Stimulated activated CD4-positive, alpha-beta T cell treated with anti-CD3 and anti-CD28 coated beads, TNF-alpha, amount 100 ng/mL, for 4 hours (primary cell): ENCODE results near the gene PDZD7.

Experiments
- DNase-seq, 3 experiments: peaks; one replicate each; pipeline ENCODE4 v3.0.0-alpha.2; 2020; ENCODE audit warnings: low read depth in 3 of 3

PDZD7 gene

DNA sequence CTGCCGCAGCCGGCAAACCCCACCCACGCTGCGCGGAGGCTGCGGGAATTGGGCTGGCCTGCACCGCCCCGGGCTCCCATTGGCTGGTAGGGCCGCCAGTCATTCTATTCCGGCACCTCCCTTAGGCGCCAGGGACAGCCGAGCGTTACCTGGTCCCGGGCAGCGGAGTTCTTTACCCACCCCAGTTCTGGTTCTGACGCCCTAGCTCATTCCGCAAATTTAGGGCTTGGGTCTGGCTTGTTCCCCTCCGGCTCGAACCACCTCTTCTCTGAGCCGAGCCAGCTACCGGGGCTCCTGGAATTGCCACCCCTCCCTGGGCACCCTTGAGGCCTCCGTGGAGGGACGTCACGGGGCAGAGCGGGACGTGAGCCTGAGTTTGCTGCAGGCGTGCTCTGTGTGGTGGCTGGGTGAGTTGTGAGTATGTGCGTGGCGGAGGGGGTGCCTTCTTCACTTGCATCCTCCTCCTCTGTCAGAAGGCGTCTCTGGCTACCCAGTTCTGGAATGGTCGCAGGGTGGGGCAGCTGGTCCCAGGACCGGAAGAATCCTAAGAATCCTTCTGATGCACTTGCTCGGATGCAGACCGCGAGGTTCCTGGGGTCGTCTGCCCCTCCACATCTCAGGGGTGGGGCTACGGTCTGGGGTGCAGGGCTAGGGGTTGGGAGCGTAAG lies at the start of gene PDZD7, which contains the start of gene SFXN3:
Gene PDZD7, minus strand, starts transcription at position 2 of the 668 bp plus-strand sequence. CDS start 910 bp downstream, outside the sequence.
Gene SFXN3, plus strand, starts transcription at position 107 of the 668 bp plus-strand sequence. CDS start 3,461 bp downstream, outside the sequence.
- peak; percentile 94 to 95 (median 94) for DNase-seq

DNA sequence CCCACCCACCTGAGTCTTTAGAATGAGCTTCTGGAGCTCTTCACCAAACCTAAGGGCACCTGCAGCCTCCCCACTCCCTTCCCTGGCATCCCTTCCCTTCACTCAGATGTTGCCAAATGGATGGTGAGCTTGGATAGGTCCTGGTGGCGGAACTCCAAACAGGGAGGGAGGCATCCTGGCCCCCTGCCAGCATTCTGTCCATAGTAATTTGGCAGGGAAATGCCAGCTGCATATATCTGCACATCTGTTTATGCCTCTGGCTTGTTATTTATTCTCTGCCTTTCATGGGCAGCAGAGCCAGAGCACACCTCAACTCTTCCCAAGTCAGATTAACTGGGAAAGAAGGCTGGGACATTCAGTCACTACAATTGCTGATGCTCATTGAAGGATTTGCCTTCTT lies 48.9 kb upstream of the PDZD7 start:
- DNase-seq: no peak

DNA sequence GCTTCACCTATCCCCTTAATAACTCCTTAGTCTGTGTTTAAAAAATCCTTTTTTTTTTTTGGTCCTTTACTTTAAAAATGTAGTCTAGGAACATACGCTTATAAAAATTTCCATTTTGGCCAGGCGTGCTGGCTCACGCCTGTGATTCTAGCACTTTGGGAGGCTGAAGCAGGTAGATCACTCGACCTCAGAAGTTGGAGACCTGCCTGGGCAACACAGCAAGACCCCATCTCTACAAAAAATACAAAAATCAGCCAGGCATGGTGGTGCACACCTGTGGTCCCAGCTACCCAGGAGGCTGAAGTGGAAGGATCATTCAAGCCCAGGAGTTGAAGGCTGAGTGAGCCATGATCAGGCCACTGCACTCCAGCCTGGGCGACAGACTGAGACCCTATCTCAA lies 45.7 kb upstream of the PDZD7 start:
- no peak for DNase-seq

DNA sequence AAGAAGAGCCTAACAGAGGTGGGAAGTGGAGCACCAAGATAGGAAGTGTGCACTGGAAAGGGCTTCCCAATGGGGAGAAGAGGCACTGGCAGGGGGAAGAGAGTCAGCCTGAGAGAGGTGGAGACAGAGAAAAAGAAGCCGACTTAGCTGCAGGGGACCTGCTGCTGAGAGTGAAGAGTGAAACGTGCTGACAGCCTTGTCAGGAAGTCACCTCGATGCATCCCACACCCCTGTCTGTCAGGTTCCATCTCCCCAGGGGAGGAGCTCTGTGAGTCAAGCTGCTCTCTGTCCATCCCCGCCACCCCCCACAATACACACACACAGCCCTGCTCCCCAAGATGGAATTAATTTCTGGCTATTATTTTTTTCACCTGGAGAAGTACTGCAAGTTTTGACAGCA lies 44.8 kb upstream of the PDZD7 start:
- no peak for DNase-seq

DNA sequence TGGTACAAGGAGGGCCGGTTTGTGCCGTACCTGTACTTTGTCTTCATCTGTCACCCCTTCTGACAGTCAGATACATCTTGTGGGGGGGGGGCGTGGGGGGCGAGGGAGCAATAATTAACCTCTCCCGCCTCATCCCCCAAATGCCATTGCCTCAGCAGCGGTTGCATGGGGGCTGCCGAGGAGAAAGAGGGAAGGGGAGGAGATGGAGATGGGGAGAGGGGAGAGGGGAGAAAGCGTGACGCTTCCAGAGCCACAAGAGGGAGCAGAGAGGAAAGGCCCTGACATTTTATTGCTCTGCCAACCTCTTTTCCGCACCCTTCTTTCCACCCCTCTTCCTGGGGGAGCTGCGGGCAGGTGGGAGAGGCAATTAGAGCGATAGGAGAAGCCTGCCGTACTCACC lies 42.7 kb upstream of the PDZD7 start:
- no peak for DNase-seq

DNA sequence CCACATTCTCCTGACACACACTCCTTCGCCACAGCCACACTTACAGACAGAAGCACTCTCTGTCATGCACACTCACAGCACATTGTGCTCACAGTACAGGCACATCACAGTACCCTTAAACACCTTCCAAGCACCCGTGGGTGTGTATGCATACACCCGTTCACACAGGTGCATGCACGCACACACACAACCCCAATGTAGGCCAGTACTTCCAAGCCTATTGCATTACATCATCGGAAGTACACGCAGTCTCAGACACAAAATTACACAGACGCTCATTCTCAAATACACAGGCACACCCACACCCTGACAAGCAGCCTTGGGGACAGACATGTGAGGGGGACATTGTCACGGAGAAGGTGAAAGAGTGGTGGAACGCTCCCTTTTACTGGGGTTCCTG lies 42.0 kb upstream of the PDZD7 start:
- DNase-seq: no peak

DNA sequence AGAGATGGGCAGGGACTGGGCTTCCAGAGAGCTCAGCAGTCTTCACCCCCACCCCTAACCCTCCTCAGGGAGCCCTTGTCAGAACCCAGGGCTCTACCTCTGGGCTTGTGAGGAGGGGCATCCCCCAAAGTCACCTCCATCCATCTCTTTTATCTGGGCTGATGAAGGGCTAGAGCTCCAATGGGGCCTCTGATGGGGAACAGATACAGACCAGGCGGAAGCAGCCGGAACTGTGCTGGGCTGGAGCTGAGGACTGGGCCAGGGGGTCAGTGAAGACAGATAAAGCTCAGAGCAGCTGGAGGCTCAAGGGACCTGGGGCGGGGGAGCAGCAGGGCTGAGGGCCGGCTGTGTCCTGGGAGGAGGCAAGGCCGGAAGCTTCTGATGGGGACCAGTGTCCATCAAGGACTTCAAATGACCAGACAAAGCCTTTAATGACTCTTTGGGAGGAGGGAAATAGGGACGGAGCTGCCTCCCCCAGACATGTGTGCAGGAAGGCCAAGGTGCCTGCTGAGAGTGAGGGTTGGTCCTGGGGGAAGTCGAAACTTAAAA lies 41.0 kb upstream of the PDZD7 start:
- DNase-seq: no peak

DNA sequence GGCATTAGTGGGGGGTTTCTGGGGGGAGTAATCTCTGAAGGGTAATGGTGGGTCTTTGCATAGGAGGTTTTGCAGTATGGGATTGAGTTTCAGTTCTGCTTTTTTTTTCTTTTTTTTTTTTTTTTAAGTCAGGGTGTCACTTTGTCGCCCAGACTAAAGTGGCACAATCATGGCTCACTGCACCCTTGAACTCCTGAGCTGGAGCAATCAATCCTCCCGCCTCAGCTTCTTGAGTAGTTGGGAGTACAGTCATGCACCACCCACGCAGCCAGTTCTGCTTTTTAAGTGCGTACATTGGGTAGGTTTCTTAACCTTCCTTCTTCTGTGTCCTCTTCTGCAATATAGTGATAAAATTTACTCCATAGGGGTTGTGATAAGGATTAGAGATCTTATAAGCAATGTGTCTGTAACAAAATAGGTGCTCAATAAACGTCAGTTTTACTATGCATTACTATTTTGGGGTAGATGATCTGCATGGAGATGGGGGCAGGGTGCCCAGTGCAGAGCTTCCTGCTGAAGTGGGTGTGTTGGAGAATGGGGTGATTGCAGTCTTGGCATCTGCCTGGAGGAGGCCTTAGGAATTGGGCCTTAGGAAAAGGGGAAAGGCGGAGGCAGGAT lies 40.4 kb upstream of the PDZD7 start:
- DNase-seq: no peak

DNA sequence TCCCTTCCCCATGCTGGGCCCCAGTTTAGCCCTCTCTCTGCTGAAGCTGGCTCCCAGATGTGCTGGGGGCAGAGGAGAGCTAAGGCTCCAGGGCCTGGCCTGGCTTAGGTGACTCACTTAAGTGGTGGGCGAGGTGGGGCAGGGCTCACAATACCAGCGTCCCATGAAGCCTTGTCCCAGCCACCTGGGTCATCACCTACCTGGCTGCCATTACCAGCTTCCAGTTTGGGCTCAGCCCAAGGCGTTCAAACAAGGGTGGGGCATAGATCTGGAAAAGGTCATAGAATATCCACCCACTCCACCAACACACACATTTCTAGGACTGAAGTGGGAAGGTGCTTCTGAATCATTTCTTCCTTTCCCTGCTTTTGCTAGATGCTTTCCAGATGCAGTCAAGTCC lies 39.2 kb upstream of the PDZD7 start:
- no peak for DNase-seq

DNA sequence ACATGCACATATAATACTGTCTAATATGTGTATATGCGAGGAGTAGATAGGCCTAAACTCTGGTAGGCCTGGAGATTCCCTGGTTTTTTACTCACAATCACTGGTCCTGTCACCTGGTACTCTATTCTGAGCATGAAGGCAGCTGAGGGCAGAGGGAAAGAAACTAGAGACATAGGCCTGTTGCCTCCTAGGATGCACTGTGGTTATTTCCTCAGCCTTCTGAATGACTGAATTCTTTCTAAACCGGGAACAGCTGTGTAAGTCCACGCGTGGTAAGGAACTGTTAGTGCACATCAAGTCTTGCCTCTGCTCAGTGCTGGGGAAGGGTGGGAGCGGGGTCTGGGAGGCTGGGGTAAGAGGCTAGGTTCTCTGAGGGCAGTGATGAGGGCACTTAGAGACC lies 38.5 kb upstream of the PDZD7 start:
- no peak for DNase-seq

DNA sequence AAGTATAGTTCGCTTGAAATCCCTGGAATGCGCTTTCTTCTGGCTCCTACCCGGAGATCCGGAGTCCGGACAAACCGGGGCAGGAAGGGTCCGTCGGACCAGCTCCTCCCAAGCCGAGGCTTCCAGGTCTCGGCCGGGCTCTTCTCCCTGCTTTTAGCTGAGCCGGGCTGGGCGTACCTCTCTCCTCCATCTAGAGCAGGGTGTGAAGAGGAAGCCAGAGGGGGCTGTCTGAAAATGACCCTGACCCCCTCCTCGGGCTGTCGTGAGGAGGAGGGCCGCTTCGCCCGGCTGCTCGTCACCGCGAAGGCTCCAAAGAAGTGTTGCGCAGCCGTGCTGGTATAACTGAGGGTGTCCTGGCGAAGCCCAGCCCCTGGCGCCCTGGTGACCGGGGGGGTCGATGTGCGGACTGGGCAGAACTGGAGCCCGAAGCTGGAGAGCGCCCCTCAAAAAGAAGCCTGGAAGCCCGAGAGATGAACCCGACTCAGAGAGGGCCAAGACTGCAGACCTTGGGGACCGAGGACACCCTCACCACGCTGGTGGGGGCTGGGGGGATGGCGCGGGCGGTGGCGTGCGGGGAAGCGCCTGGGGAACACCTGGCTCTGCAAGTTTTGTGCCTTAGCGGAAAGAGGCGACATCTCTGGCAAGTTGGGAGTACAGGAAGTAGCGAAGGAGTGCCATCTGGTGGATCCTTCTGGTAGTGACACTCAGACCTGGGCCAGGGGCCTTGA lies 36.6 kb upstream of the PDZD7 start:
- DNase-seq: peak in 2 of 3 experiments; percentile 61 to 67

DNA sequence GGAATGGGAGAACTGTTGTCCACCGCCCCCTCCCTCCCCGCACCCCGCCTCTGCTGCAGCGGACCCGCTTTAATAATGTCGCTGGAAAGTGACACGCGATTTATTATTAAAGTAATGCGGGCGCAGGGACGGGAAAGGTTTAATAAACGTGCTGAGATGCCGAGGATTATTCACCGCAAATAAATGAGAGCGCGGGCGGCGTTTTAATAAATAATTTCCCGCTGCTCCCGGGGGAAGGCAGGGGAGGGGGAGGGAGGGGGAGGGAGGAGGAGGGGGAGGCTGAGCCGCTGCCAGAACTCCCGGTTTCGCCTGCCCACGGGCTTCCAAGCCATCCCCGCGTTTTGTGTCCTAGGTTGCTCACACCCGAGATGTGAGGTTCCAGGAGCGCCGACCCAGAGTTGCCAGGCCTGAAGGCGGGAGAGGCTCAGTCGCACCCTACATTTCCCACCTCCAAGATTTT lies 36.0 kb upstream of the PDZD7 start:
- DNase-seq: no peak

DNA sequence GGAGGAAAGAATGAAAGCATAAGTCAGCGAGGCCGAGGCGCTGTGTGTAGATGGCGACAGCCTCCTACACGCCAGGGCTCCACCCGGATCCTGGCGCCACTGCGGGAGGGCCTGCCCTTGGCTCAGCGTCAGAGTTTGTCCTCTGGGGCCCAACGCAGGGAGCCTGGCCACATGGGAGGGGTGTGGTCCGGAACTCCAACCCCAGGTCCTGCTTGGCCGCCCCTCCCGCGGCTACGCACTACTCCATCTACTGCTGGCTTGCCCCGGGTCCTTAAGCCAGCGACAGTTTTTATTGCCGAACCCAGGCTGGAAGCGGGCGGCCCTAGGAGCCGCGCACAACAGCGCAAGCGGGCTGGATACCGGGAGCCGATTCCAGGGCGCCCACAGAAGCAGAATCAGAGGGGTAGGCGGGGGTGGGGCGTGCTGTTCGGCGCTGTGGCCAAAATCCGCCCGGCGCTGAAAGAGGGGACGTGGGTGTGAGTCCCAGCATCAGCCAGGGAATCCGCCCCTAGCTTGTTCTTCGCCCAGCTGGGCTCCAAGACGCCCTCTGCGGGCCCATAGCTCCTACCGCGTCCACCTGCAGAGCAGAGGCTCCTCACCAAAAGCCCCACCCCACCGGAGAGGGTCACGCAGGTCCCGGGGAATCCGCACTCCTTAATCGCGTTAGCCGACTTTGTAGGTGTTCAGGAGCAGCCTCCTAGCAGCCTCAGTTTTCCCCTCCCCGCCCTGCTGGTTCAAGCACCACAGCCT lies 35.4 kb upstream of the PDZD7 start:
- no peak for DNase-seq

DNA sequence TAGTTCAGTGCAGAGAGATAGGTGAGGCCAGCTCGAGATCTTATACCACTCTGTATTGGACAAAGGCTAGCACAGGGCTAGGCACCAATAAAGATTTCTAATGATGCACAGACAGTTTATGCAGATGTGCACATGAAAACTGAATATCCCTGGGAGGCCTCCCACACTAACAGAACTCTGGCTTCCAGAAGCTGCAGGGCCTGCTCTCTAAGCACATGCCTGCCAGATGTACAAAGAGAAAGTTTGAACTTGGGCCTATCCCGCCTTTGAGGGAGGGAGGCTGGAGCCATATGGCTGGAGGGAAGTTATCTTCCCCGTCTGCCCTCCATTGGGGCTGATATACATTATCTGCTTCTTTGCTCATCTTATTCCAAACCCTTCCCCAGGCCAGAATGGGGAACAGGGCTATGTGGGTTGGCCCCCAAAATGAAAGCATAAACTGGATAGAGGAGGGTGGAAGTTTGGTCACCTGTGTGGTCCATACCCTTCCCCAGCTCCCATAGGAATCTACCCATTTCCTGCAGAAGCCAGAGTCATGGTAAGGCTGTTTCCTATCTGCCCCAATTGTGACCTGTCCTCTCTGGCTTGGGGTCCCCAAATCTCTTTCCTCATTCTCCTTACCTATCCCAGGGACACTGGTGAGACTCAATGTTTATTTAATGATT lies 34.7 kb upstream of the PDZD7 start:
- no peak for DNase-seq

DNA sequence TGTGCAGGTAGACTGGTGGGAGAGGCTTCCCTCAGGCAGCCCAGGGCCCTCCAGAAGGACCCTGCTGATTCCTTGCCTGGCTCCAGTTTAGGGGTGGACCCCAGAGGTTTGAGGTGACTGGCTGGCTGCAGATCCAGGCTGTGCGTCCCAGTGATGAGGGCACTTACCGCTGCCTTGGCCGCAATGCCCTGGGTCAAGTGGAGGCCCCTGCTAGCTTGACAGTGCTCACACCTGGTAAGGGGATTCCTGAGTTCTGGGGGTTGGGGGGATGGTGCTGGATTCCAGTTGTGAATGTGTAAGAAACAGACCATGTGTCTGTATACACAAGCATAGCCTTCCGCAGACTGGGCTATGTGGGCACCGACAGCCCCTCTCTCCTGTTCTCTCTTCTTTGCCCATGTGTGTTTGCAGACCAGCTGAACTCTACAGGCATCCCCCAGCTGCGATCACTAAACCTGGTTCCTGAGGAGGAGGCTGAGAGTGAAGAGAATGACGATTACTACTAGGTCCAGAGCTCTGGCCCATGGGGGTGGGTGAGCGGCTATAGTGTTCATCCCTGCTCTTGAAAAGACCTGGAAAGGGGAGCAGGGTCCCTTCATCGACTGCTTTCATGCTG lies 33.6 kb upstream of the PDZD7 start:
- no peak for DNase-seq

DNA sequence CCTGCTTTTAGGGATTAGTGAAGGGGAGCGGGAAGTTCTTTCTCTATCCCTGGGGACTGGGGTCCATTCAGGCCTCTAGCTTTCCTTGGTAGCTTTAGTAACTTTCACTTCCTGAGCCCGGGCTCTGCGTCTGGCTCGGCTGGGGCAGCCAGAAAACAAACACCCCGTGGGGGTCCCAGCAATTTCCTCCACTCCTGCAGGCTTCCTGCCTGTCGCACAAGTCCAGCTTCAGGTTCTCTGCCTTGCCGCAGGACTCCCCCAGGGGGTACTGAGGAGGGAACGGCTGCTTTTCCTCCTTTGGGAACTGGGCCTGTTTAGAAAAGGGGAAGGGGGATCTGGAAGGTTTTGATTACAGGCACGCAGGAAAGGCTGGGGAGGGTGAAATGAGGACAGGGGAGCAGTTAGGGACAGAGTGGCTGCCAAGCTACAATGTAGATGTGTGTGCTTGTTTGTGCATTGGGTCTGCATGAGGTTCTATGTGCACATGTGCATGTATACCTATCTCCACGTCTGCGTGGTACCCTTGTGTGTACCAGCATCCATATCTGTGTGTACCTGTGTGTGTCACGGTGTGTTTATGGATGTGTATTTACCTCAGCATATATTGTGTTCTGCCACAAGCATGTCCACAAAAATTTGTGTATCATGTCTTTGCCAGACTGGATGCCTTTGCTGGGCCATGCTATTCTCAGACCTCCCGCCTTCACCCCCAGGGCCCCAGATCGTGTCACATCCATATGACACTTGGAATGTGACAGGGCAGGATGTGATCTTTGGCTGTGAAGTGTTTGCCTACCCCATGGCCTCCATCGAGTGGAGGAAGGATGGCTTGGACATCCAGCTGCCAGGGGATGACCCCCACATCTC lies 32.9 kb upstream of the PDZD7 start:
- no peak for DNase-seq

DNA sequence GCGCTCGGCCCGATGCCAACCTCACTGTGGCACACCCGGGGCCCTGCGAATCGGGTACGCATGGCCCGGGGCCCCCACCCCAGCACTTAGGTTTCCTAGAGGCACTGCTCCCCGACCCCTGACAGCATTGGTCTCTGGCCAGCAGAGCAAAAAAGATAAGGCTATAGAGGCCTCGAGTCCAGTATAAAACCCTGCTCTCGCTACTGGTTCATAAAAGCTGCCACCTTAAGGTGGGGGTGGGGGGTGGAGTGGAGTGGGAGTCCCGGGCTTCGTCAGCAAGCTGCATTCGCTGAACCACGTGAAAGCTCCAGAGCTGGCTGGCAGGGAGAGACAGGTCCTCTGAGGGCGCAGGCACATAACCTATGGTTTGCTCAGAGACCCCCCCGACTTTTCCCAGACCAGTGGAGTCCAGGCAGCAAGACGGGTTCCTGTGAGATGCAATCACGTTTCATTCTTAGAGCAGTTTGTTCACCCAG lies 32.2 kb upstream of the PDZD7 start:
- DNase-seq: no peak

DNA sequence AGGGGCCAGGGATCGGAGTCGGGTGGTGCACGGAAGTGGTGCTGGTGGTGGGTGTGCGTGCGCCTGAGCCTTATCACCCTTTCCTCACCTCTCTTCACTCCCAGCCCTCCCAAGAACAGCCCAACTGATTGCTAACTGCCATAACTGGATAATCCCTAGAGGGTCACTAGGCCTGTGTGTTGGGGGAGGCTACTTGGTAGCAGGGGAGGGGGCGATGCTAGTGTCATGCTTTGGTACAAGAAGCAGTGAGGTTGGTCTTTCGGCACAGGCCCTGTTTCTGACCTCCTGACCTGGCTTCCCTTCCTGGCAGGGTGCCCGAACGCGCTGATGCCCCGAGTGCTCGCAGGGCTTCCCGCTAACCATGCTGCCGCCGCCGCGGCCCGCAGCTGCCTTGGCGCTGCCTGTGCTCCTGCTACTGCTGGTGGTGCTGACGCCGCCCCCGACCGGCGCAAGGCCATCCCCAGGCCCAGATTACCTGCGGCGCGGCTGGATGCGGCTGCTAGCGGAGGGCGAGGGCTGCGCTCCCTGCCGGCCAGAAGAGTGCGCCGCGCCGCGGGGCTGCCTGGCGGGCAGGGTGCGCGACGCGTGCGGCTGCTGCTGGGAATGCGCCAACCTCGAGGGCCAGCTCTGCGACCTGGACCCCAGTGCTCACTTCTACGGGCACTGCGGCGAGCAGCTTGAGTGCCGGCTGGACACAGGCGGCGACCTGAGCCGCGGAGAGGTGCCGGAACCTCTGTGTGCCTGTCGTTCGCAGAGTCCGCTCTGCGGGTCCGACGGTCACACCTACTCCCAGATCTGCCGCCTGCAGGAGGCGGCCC lies 31.5 kb upstream of the PDZD7 start:
- peak in 1 of 3 experiments; percentile 49 for DNase-seq
